IPS DF 6.9 (cell line): ENCODE results near the gene MEF2A.

Experiments
- DNase-seq: peaks from one replicate; pipeline ENCODE4 v3.0.0-alpha.2; 2013; ENCODE audit warnings: low read depth, low spot score
- H3K27ac ChIP-seq: one replicate; pipeline ENCODE4 v1.5.1; 2013; ENCODE audit warnings: low read length, control low read depth
- H3K27me3 ChIP-seq: 2 replicates; pipeline ENCODE4 v1.6.1; 2013; ENCODE audit warnings: mild to moderate bottlenecking, low read length; ENCODE audit not compliant: control insufficient read depth, insufficient read depth
- H3K36me3 ChIP-seq: 2 replicates; pipeline ENCODE4 v1.6.1; 2013; ENCODE audit warnings: low read length; ENCODE audit not compliant: control insufficient read depth, insufficient read depth
- H3K4me1 ChIP-seq: 2 replicates; pipeline ENCODE4 v1.6.1; 2013; ENCODE audit warnings: low read length; ENCODE audit not compliant: control insufficient read depth, insufficient read depth
- H3K4me3 ChIP-seq: 2 replicates; pipeline ENCODE4 v1.5.1; 2013; ENCODE audit warnings: mild to moderate bottlenecking, low read length
- H3K9me3 ChIP-seq: 2 replicates; pipeline ENCODE4 v1.6.1; 2013; ENCODE audit warnings: low read length, inconsistent platforms; ENCODE audit not compliant: control insufficient read depth, insufficient read depth
- WGBS: extraction: QIAGEN DNeasy Blood & Tissue Kit; methylation state at CpG from one replicate; pipeline ENCODE4 v1.1.7; 2013; ENCODE audit warnings: mixed read lengths, missing lambda C conversion rate; ENCODE audit not compliant: insufficient read length, insufficient coverage; 5-methylcytosine and 5-hydroxymethylcytosine counted together

The MEF2A gene

GRCh38 chr15:99546441-99547100 lies 19.2 kb upstream of the MEF2A start:
- Histone ChIP-seq H3K36me3 (no peaks in the 10 kb centered on the region), H3K27ac (no peak overlapping the region), H3K27me3 (no peaks in the 10 kb centered on the region), H3K9me3 (no peaks in the 10 kb centered on the region), H3K4me3 (no peak overlapping the region), H3K4me1 (no peaks in the 10 kb centered on the region)
- no peak for DNase-seq
- no CpG with 5 or more reads among the region's 4 CpGs for WGBS

GRCh38 chr15:99547517-99547916 lies 18.3 kb upstream of the MEF2A start:
- WGBS: no CpG with 5 or more reads among the region's 3 CpGs
- DNase-seq: no peak

GRCh38 chr15:99550077-99550476 lies 15.7 kb upstream of the MEF2A start:
- H3K27me3 ChIP-seq: no peaks in the 10 kb centered on the region
- no peaks in the 10 kb centered on the region for H3K36me3 ChIP-seq
- H3K4me1 ChIP-seq: no peaks in the 10 kb centered on the region
- H3K27ac ChIP-seq: no peak overlapping the region
- no CpG with 5 or more reads among the region's 5 CpGs for WGBS
- no peak for DNase-seq
- no peak overlapping the region for H3K4me3 ChIP-seq
- no peaks in the 10 kb centered on the region for H3K9me3 ChIP-seq

More at GRCh38 chr15:99547517-99547916, 18.3 kb upstream of the MEF2A start:
- Histone ChIP-seq H3K36me3 (no peaks in the 10 kb centered on the region), H3K4me3 (no peak overlapping the region), H3K27ac (no peak overlapping the region), H3K9me3 (no peaks in the 10 kb centered on the region), H3K4me1 (no peaks in the 10 kb centered on the region), H3K27me3 (no peaks in the 10 kb centered on the region)

GRCh38 chr15:99552111-99552510 lies 13.7 kb upstream of the MEF2A start:
- no peaks in the 10 kb centered on the region for H3K36me3 ChIP-seq
- no peak overlapping the region for H3K27ac ChIP-seq
- H3K4me3 ChIP-seq: no peak overlapping the region
- H3K27me3 ChIP-seq: no peaks in the 10 kb centered on the region
- DNase-seq: no peak
- no peaks in the 10 kb centered on the region for H3K4me1 ChIP-seq
- H3K9me3 ChIP-seq: no peaks in the 10 kb centered on the region
- no CpG with 5 or more reads among the region's 2 CpGs for WGBS

- Histone ChIP-seq H3K27me3 (no peaks in the 10 kb centered on the region), H3K27ac (no peak overlapping the region), H3K4me1 (no peaks in the 10 kb centered on the region), H3K36me3 (no peaks in the 10 kb centered on the region), H3K9me3 (no peaks in the 10 kb centered on the region), H3K4me3 (no peak overlapping the region)
- DNase-seq: no peak
- WGBS: no CpG with 5 or more reads among the region's 5 CpGs
Observed at GRCh38 chr15:99554880-99555488, 10.8 kb upstream of the MEF2A start.

GRCh38 chr15:99556011-99556410 lies 9.8 kb upstream of the MEF2A start:
- no peak for DNase-seq

GRCh38 chr15:99556578-99556977 lies 9.2 kb upstream of the MEF2A start:
- Histone ChIP-seq H3K36me3 (no peaks in the 10 kb centered on the region), H3K27ac (no peak overlapping the region), H3K9me3 (no peaks in the 10 kb centered on the region), H3K27me3 (no peaks in the 10 kb centered on the region), H3K4me3 (no peak overlapping the region), H3K4me1 (no peaks in the 10 kb centered on the region)
- no CpG with 5 or more reads among the region's 4 CpGs for WGBS
- DNase-seq: no peak

More at GRCh38 chr15:99556011-99556410, 9.8 kb upstream of the MEF2A start:
- H3K4me3 ChIP-seq: no peak overlapping the region
- H3K27me3 ChIP-seq: no peaks in the 10 kb centered on the region
- WGBS: no CpG with 5 or more reads among the region's 5 CpGs
- H3K36me3 ChIP-seq: no peaks in the 10 kb centered on the region
- no peaks in the 10 kb centered on the region for H3K9me3 ChIP-seq
- H3K4me1 ChIP-seq: no peaks in the 10 kb centered on the region
- H3K27ac ChIP-seq: no peak overlapping the region

- Histone ChIP-seq H3K27me3 (no peaks in the 10 kb centered on the region), H3K36me3 (no peaks in the 10 kb centered on the region), H3K27ac (no peak overlapping the region), H3K4me3 (no peak overlapping the region), H3K9me3 (no peaks in the 10 kb centered on the region), H3K4me1 (no peaks in the 10 kb centered on the region)
- WGBS: no CpG with 5 or more reads among the region's 3 CpGs
- no peak for DNase-seq
Observed at GRCh38 chr15:99558084-99558483, 7.7 kb upstream of the MEF2A start.

- Histone ChIP-seq H3K36me3 (no peaks in the 10 kb centered on the region), H3K4me3 (no peak overlapping the region), H3K27me3 (no peaks in the 10 kb centered on the region), H3K9me3 (no peaks in the 10 kb centered on the region), H3K4me1 (no peaks in the 10 kb centered on the region), H3K27ac (no peak overlapping the region)
- DNase-seq: no peak
- no CpG with 5 or more reads among the region's 3 CpGs for WGBS
Observed at GRCh38 chr15:99558571-99558970, 7.2 kb upstream of the MEF2A start.

GRCh38 chr15:99561476-99562230 lies 4.1 kb upstream of the MEF2A start:
- Histone ChIP-seq H3K9me3 (no peaks in the 10 kb centered on the region), H3K27me3 (no peaks in the 10 kb centered on the region), H3K27ac (no peak overlapping the region), H3K4me1 (peaks cover 5% of the 10 kb centered on the region; the same call in 1 of the 2 replicates), H3K36me3 (no peaks in the 10 kb centered on the region), H3K4me3 (no peak overlapping the region)
- WGBS: no CpG with 5 or more reads among the region's 10 CpGs
- DNase-seq: no peak
